Stimulated activated CD4-positive, alpha-beta T cell treated with anti-CD3 and anti-CD28 coated beads, Interleukin-2, amount 100 ng/mL, for 48 hours (primary cell): Measurements from ENCODE around the gene ACAP2.
"Not testable (repeated sequence)": the region's sequence is repeated elsewhere in the genome, so short reads cannot be mapped to it uniquely, and the experiment has no call there.

Source experiments
- DNase-seq, 2 donors: peaks; one replicate each; pipeline ENCODE4 v3.0.0-alpha.2; 2020

Gene ACAP2

GRCh38 chr3:195240171-195240701, 202.6 kb downstream of the ACAP2 start:
- no peak for DNase-seq

- DNase-seq, result no peak
Measured at GRCh38 chr3:195239121-195239520, 203.7 kb downstream of the ACAP2 start.

- DNase-seq, result no peak
Measured at GRCh38 chr3:195238586-195239118, 204.2 kb downstream of the ACAP2 start.

- no peak for DNase-seq
Measured at GRCh38 chr3:195238081-195238571, 204.7 kb downstream of the ACAP2 start.

- no peak for DNase-seq
Measured at GRCh38 chr3:195236801-195237570, 205.8 kb downstream of the ACAP2 start.

- DNase-seq, result no peak
Measured at GRCh38 chr3:195236076-195236798, 206.6 kb downstream of the ACAP2 start.

- DNase-seq, result no peak
Measured at GRCh38 chr3:195230244-195230643, 212.6 kb downstream of the ACAP2 start.

GRCh38 chr3:195228886-195229285, 213.9 kb downstream of the ACAP2 start:
- not testable (repeated sequence) for DNase-seq

- no peak for DNase-seq
Measured at GRCh38 chr3:195227871-195228270, 214.9 kb downstream of the ACAP2 start.

- no peak for DNase-seq
Measured at GRCh38 chr3:195226900-195227447, 215.8 kb downstream of the ACAP2 start.

GRCh38 chr3:195226445-195226844, 216.4 kb downstream of the ACAP2 start:
- DNase-seq, result no peak

- DNase-seq, result no peak
Measured at GRCh38 chr3:195224980-195225580, 217.7 kb downstream of the ACAP2 start.
